ENCODE data around the gene ZNF165. TPM values are rescaled to one million over a fixed set of nuclear protein-coding genes. Genes with fewer than 3 reads are reported as not detected.
A peak's percentile ranks its signal among the peaks of the same experiment; 100 is the strongest.

ZNF165 gene
- total RNA-seq, 2 experiments from 2014 or later: 2.6 to 3.1 TPM

- Histone ChIP-seq H3K79me2 (ENCODE audit: insufficient read depth, low read depth, low read length) (peaks cover 62% of the 10 kb centered on the region), H3K4me3 (ENCODE audit: low read depth, low read length, poor library complexity, severe bottlenecking) (peak overlapping the region; percentile 94)
- intact Hi-C loops (cut with micrococcal nuclease; ENCODE audit: unreplicated experiment): no loop called here
Observed at GRCh38 chr6:28135393-28135792, 55.0 kb downstream of the ZNF165 start.

GRCh38 chr6:28136585-28137504 lies 56.5 kb downstream of the ZNF165 start:
- ChIA-PET CTCF (ENCODE audit: unreplicated experiment) (no interaction called here), POLR2A (interaction anchor here (0.6 to 8.6 kb wide), 9 partner anchors 12 to 1616 kb away, joined by 3 to 64 read pairs (median 3); partner anchors contain the start of genes ZKSCAN4, ZSCAN16 and ZSCAN26)
- TF ChIP-seq CTCF (conservative IDR thresholded peaks at IDR 0.05; ENCODE audit: low read length) (no peak), EZH2phosphoT487 (IDR thresholded peaks at IDR 0.05; ENCODE audit: borderline replicate concordance, low read depth, low read length) (no peak)
- Histone ChIP-seq H3K9me2 (ENCODE audit: insufficient read depth, low read length) (no peaks in the 10 kb centered on the region), H3K9me3 (ENCODE audit: low read length) (no peaks in the 10 kb centered on the region), H2AFZ (ENCODE audit: low read length) (peak overlapping the region; percentile 96), H3K79me2 (ENCODE audit: insufficient read depth, low read depth, low read length) (peaks cover 48% of the 10 kb centered on the region), H3K4me1 (ENCODE audit: insufficient read depth, low read length, poor library complexity, severe bottlenecking) (peaks cover 60% of the 10 kb centered on the region), H3K4me3 (ENCODE audit: low read depth, low read length, poor library complexity, severe bottlenecking) (peak overlapping the region; percentile 94), H3K36me3 (ENCODE audit: insufficient read depth, low read length) (peaks cover 24% of the 10 kb centered on the region; the same call in 1 of the 2 replicates), H4K20me1 (ENCODE audit: insufficient read depth, low read length) (peaks cover 4% of the 10 kb centered on the region; the same call in 1 of the 2 replicates), H3K27ac (ENCODE audit: low read depth, low read length, poor library complexity, severe bottlenecking) (peak overlapping the region; percentile 91), H3K4me2 (ENCODE audit: low read length) (peak overlapping the region; percentile 75)
- no TSS peak for BruUV-seq (replicated peaks)
- intact Hi-C loops (cut with micrococcal nuclease; ENCODE audit: unreplicated experiment): loop anchor here (1.0 to 2.0 kb wide), 4 partner anchors 13 to 115 kb away; partner anchors contain the start of genes ZKSCAN4, ZNF165 and ZSCAN16
- DNase-seq (ENCODE audit: low spot score): peak; percentile 94

More at GRCh38 chr6:28135393-28135792, 55.0 kb downstream of the ZNF165 start:
- H3K9me2 ChIP-seq (ENCODE audit: insufficient read depth, low read length): no peaks in the 10 kb centered on the region
- TF ChIP-seq EZH2phosphoT487 (IDR thresholded peaks at IDR 0.05; ENCODE audit: borderline replicate concordance, low read depth, low read length): no peak
- TF ChIP-seq CTCF (conservative IDR thresholded peaks at IDR 0.05; ENCODE audit: low read length): no peak
- BruUV-seq (replicated peaks): no TSS peak
- ChIA-PET POLR2A (interaction anchor here (1.4 to 8.6 kb wide), 2 partner anchors 11 to 30 kb away, joined by 3 to 64 read pairs; partner anchors contain the start of gene ZSCAN16), CTCF (ENCODE audit: unreplicated experiment) (no interaction called here)
- peaks cover 4% of the 10 kb centered on the region; the same call in 1 of the 2 replicates for H4K20me1 ChIP-seq (ENCODE audit: insufficient read depth, low read length)
- no peaks in the 10 kb centered on the region for H3K9me3 ChIP-seq (ENCODE audit: low read length)
- H3K36me3 ChIP-seq (ENCODE audit: insufficient read depth, low read length): peaks cover 36% of the 10 kb centered on the region
- peak; percentile 44 for DNase-seq (ENCODE audit: low spot score)
- peak overlapping the region; percentile 75 for H3K4me2 ChIP-seq (ENCODE audit: low read length)
- H3K27ac ChIP-seq (ENCODE audit: low read depth, low read length, poor library complexity, severe bottlenecking): peak overlapping the region; percentile 91
- peaks cover 48% of the 10 kb centered on the region for H3K4me1 ChIP-seq (ENCODE audit: insufficient read depth, low read length, poor library complexity, severe bottlenecking)
- H2AFZ ChIP-seq (ENCODE audit: low read length): no peak overlapping the region

Data from OCI-LY7 (cell line).